Epithelial cell of proximal tubule (primary cell): ENCODE data around the gene CPA5. TPM values are rescaled to one million over a fixed set of nuclear protein-coding genes. Genes with fewer than 3 reads are reported as not detected.

Experiments used
- DNase-seq: peaks from one replicate; pipeline ENCODE4 v3.0.0-alpha.2; 2011; ENCODE audit warnings: low read depth
- H3K4me3 ChIP-seq: 2 replicates; pipeline ENCODE4 v1.5.1; 2011; ENCODE audit warnings: low read depth, mild to moderate bottlenecking, low read length
- total RNA-seq: library from RNA; depleted of rRNA; stranded (reverse); fragments of >200 nt; gene quantifications from 2 replicates; pipeline ENCODE4 v1.2.3, GENCODE V29; 2015
- TF ChIP-seq, protein P1 (sequence below): conservative IDR thresholded peaks from 2 replicates; pipeline ENCODE4 v1.5.1; 2012; ENCODE audit warnings: low read depth, mild to moderate bottlenecking, low read length

The CPA5 gene, protein sequence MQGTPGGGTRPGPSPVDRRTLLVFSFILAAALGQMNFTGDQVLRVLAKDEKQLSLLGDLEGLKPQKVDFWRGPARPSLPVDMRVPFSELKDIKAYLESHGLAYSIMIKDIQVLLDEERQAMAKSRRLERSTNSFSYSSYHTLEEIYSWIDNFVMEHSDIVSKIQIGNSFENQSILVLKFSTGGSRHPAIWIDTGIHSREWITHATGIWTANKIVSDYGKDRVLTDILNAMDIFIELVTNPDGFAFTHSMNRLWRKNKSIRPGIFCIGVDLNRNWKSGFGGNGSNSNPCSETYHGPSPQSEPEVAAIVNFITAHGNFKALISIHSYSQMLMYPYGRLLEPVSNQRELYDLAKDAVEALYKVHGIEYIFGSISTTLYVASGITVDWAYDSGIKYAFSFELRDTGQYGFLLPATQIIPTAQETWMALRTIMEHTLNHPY
- 0.12 TPM in 1 of 2 replicates, not detected in the other for total RNA-seq

- TF ChIP-seq, protein P1, sequence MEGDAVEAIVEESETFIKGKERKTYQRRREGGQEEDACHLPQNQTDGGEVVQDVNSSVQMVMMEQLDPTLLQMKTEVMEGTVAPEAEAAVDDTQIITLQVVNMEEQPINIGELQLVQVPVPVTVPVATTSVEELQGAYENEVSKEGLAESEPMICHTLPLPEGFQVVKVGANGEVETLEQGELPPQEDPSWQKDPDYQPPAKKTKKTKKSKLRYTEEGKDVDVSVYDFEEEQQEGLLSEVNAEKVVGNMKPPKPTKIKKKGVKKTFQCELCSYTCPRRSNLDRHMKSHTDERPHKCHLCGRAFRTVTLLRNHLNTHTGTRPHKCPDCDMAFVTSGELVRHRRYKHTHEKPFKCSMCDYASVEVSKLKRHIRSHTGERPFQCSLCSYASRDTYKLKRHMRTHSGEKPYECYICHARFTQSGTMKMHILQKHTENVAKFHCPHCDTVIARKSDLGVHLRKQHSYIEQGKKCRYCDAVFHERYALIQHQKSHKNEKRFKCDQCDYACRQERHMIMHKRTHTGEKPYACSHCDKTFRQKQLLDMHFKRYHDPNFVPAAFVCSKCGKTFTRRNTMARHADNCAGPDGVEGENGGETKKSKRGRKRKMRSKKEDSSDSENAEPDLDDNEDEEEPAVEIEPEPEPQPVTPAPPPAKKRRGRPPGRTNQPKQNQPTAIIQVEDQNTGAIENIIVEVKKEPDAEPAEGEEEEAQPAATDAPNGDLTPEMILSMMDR = no peak
- no peak within 1 kb of the TSS for H3K4me3 ChIP-seq
- DNase-seq = no peak
These were observed at the start of gene CPA5 for GRCh38 chr7:130344271-130344866. TSS of gene CPA5 (plus strand) at chr7:130344816. CDS start at chr7:130346486, 1,670 bp downstream.

GRCh38 chr7:130296221-130296951 is 48.2 kb upstream of the CPA5 start:
- TF ChIP-seq, protein P1 = no peak
- H3K4me3 ChIP-seq = no peak overlapping the region
- DNase-seq = no peak

GRCh38 chr7:130297628-130298543 is 46.7 kb upstream of the CPA5 start:
- no peak for DNase-seq
- TF ChIP-seq, protein P1 = no peak
- H3K4me3 ChIP-seq = no peak overlapping the region

DNA sequence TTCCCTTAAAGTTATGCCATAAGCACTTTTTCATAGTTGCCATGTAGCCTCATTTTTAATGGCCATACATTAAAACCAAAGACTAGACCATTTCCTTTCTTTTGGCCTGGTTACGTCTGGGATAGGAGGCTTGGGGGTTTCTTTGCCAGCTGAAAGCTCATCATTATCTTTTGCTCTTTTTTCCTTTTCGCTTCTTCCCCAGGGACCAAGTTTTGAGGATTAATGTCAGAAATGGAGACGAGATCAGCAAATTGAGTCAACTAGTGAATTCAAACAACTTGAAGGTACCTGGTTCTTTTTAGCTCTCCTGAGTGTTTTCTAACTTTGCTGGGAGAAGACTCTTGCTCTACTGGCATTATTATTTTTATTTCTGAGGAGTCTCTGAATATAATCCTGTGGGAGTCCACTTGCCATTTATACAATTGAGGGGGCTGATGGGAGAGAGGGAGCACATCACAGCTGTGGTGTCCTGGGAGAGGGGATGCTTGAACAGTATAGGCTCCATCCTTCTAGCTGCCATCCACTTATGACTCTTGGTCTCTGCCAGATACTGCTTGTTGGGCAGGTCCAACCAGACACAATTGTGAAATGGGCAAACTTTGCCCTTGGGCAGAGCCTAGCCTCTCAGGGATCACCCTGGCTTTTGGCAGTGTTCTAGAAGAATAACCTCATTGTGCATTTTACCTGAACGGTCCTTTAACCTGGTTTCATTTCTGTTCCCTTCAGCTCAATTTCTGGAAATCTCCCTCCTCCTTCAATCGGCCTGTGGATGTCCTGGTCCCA is 45.9 kb upstream of the CPA5 start:
- no peak overlapping the region for H3K4me3 ChIP-seq
- no peak for DNase-seq
- TF ChIP-seq, protein P1 = no peak

- no peak overlapping the region for H3K4me3 ChIP-seq
- DNase-seq = no peak
- TF ChIP-seq, protein P1 = no peak
These were observed 44.8 kb upstream of the CPA5 start for GRCh38 chr7:130299866-130300265.
